C4-2B (cell line): ENCODE results near the gene IMPACT.

Experiments used
- H3K27ac ChIP-seq: fragments of 450-650 bp; 2 replicates; pipeline ENCODE4 v1.5.1; 2017
- CTCF ChIP-seq: fragments of 450-650 bp; conservative IDR thresholded peaks from 2 replicates; pipeline ENCODE4 v1.5.1; 2017; ENCODE audit warnings: mild to moderate bottlenecking
- ZFX ChIP-seq: fragments of 450-650 bp; IDR thresholded peaks from 2 replicates; pipeline ENCODE4 v1.6.1; 2017

The IMPACT gene

GRCh38 chr18:24461996-24462395 is 35.5 kb downstream of the IMPACT start:
- H3K27ac ChIP-seq = no peak overlapping the region
- TF ChIP-seq ZFX (no peak), CTCF (no peak)

- H3K27ac ChIP-seq = no peak overlapping the region
- no peak for TF ChIP-seq CTCF
- no peak for TF ChIP-seq ZFX
Measured at GRCh38 chr18:24462838-24463775, 36.6 kb downstream of the IMPACT start.

GRCh38 chr18:24465486-24465885 is 39.0 kb downstream of the IMPACT start:
- TF ChIP-seq CTCF = no peak
- no peak for TF ChIP-seq ZFX
- H3K27ac ChIP-seq = no peak overlapping the region

- TF ChIP-seq ZFX (no peak), CTCF (no peak)
- H3K27ac ChIP-seq = no peak overlapping the region
Measured at GRCh38 chr18:24466771-24467170, 40.3 kb downstream of the IMPACT start.

GRCh38 chr18:24470022-24470618 is 43.6 kb downstream of the IMPACT start:
- H3K27ac ChIP-seq = peak overlapping the region; percentile 2; the same call in 1 of the 2 replicates
- TF ChIP-seq CTCF (no peak), ZFX (no peak)

- H3K27ac ChIP-seq = peak overlapping the region; percentile 2; the same call in 1 of the 2 replicates
- TF ChIP-seq CTCF (no peak), ZFX (no peak)
Measured at GRCh38 chr18:24470805-24471204, 44.3 kb downstream of the IMPACT start.

GRCh38 chr18:24472591-24472990 is 46.1 kb downstream of the IMPACT start:
- TF ChIP-seq CTCF = no peak
- no peak overlapping the region for H3K27ac ChIP-seq
